ENCODE data around the gene DCBLD1. TPM values are rescaled to one million over a fixed set of nuclear protein-coding genes. Genes with fewer than 3 reads are reported as not detected.

Gene DCBLD1
- total RNA-seq, 1 experiment from 2014 or later = 6.1 TPM

GRCh38 chr6:117491916-117492315 is 9.4 kb downstream of the DCBLD1 start:
- H3F3A ChIP-seq (ENCODE audit: insufficient read depth, low read depth) = no peaks in the 10 kb centered on the region
- no peak overlapping the region for H2AFZ ChIP-seq
- H3K4me3 ChIP-seq = no peak overlapping the region
- ChIA-PET CTCF (no interaction called here), POLR2A (ENCODE audit: unreplicated experiment) (no interaction called here)
- H4K20me1 ChIP-seq (ENCODE audit: insufficient read depth) = no peaks in the 10 kb centered on the region
- no peaks in the 10 kb centered on the region for H3K9me3 ChIP-seq (ENCODE audit: insufficient read depth, low read depth)
- no peaks in the 10 kb centered on the region for H3K27me3 ChIP-seq (ENCODE audit: insufficient read depth, low read depth)
- H3K4me1 ChIP-seq (replicated peaks; ENCODE audit: insufficient read depth) = no peaks in the 10 kb centered on the region
- DNase-seq = no peak
- BruUV-seq (replicated peaks) = no TSS peak
- no peak overlapping the region for H3K27ac ChIP-seq
- no peaks in the 10 kb centered on the region for H3K9me2 ChIP-seq (ENCODE audit: insufficient read depth)
- H3K79me2 ChIP-seq (ENCODE audit: low read depth) = peaks cover 25% of the 10 kb centered on the region
- TF ChIP-seq CTCF (conservative IDR thresholded peaks at IDR 0.05) (no peak), EZH2 (IDR thresholded peaks at IDR 0.05; ENCODE audit: low read depth) (no peak)
- intact Hi-C loops (cut with micrococcal nuclease; ENCODE audit: unreplicated experiment) = no loop called here
- H3K36me3 ChIP-seq (ENCODE audit: low read depth) = no peaks in the 10 kb centered on the region
- no peak overlapping the region for H3K4me2 ChIP-seq

- Histone ChIP-seq H3K4me3 (no peak overlapping the region), H4K20me1 (ENCODE audit: insufficient read depth) (no peaks in the 10 kb centered on the region), H3K27ac (no peak overlapping the region), H3F3A (ENCODE audit: insufficient read depth, low read depth) (0 out of 2 replicates have a peak, but pooled peaks cover 6% of the 10 kb centered on the region), H3K36me3 (ENCODE audit: low read depth) (no peaks in the 10 kb centered on the region), H3K4me1 (replicated peaks; ENCODE audit: insufficient read depth) (peaks cover 14% of the 10 kb centered on the region), H3K9me3 (ENCODE audit: insufficient read depth, low read depth) (no peaks in the 10 kb centered on the region), H3K9me2 (ENCODE audit: insufficient read depth) (no peaks in the 10 kb centered on the region), H2AFZ (no peak overlapping the region), H3K27me3 (ENCODE audit: insufficient read depth, low read depth) (no peaks in the 10 kb centered on the region), H3K4me2 (no peak overlapping the region), H3K79me2 (ENCODE audit: low read depth) (peaks cover 13% of the 10 kb centered on the region; the same call in 1 of the 2 replicates)
- TF ChIP-seq CTCF (conservative IDR thresholded peaks at IDR 0.05) (no peak), EZH2 (IDR thresholded peaks at IDR 0.05; ENCODE audit: low read depth) (no peak)
- no TSS peak for BruUV-seq (replicated peaks)
- CTCF ChIA-PET = no interaction called here
- no peak for DNase-seq
- POLR2A ChIA-PET (ENCODE audit: unreplicated experiment) = no interaction called here
- intact Hi-C loops (cut with micrococcal nuclease; ENCODE audit: unreplicated experiment) = no loop called here
These were observed 11.0 kb downstream of the DCBLD1 start for GRCh38 chr6:117493470-117493869.

- peaks cover 9% of the 10 kb centered on the region; the same call in 1 of the 2 replicates for H3K79me2 ChIP-seq (ENCODE audit: low read depth)
- CTCF ChIA-PET = no interaction called here
- no peak overlapping the region for H3K4me2 ChIP-seq
- no peak overlapping the region for H2AFZ ChIP-seq
- no peaks in the 10 kb centered on the region for H3K36me3 ChIP-seq (ENCODE audit: low read depth)
- POLR2A ChIA-PET (ENCODE audit: unreplicated experiment) = no interaction called here
- H3K4me3 ChIP-seq = no peak overlapping the region
- DNase-seq = no peak
- no peaks in the 10 kb centered on the region for H3K9me2 ChIP-seq (ENCODE audit: insufficient read depth)
- H4K20me1 ChIP-seq (ENCODE audit: insufficient read depth) = no peaks in the 10 kb centered on the region
- intact Hi-C loops (cut with micrococcal nuclease; ENCODE audit: unreplicated experiment) = no loop called here
- no TSS peak for BruUV-seq (replicated peaks)
- no peak for TF ChIP-seq EZH2 (IDR thresholded peaks at IDR 0.05; ENCODE audit: low read depth)
- H3K9me3 ChIP-seq (ENCODE audit: insufficient read depth, low read depth) = no peaks in the 10 kb centered on the region
- H3F3A ChIP-seq (ENCODE audit: insufficient read depth, low read depth) = 0 out of 2 replicates have a peak, but pooled peaks cover 8% of the 10 kb centered on the region
- H3K27ac ChIP-seq = no peak overlapping the region
- H3K4me1 ChIP-seq (replicated peaks; ENCODE audit: insufficient read depth) = peaks cover 19% of the 10 kb centered on the region
- H3K27me3 ChIP-seq (ENCODE audit: insufficient read depth, low read depth) = no peaks in the 10 kb centered on the region
These were observed 11.8 kb downstream of the DCBLD1 start for GRCh38 chr6:117494283-117494682.

GRCh38 chr6:117494694-117495318 is 12.3 kb downstream of the DCBLD1 start:
- Histone ChIP-seq H3K4me2 (no peak overlapping the region), H3K27me3 (ENCODE audit: insufficient read depth, low read depth) (no peaks in the 10 kb centered on the region), H3F3A (ENCODE audit: insufficient read depth, low read depth) (0 out of 2 replicates have a peak, but pooled peaks cover 8% of the 10 kb centered on the region), H2AFZ (no peak overlapping the region), H3K36me3 (ENCODE audit: low read depth) (no peaks in the 10 kb centered on the region), H3K4me1 (replicated peaks; ENCODE audit: insufficient read depth) (peaks cover 19% of the 10 kb centered on the region), H3K27ac (no peak overlapping the region), H4K20me1 (ENCODE audit: insufficient read depth) (no peaks in the 10 kb centered on the region), H3K4me3 (no peak overlapping the region), H3K9me3 (ENCODE audit: insufficient read depth, low read depth) (no peaks in the 10 kb centered on the region), H3K9me2 (ENCODE audit: insufficient read depth) (no peaks in the 10 kb centered on the region), H3K79me2 (ENCODE audit: low read depth) (peaks cover 9% of the 10 kb centered on the region; the same call in 1 of the 2 replicates)
- no peak for DNase-seq
- POLR2A ChIA-PET (ENCODE audit: unreplicated experiment) = no interaction called here
- no TSS peak for BruUV-seq (replicated peaks)
- intact Hi-C loops (cut with micrococcal nuclease; ENCODE audit: unreplicated experiment) = no loop called here
- TF ChIP-seq CTCF (conservative IDR thresholded peaks at IDR 0.05) (no peak), EZH2 (IDR thresholded peaks at IDR 0.05; ENCODE audit: low read depth) (no peak)
- CTCF ChIA-PET = no interaction called here
